Measurements from ENCODE around the gene INSL4.

INSL4 gene

GRCh38 chr9:5231212-5231611 is at the start of gene INSL4:
INSL4 (plus strand) TSS chr9:5231419; CDS start chr9:5231524, 105 bp downstream.
- no peak for DNase-seq

GRCh38 chr9:5184776-5185175 is 46.4 kb upstream of the INSL4 start:
- no peak for DNase-seq

GRCh38 chr9:5185220-5185840 is 45.9 kb upstream of the INSL4 start, which contains the start of gene INSL6:
INSL6 (minus strand) TSS chr9:5185639; CDS start chr9:5185602, 37 bp downstream.
- no peak for DNase-seq

GRCh38 chr9:5186416-5187169 is 44.6 kb upstream of the INSL4 start:
- peak; percentile 36 for DNase-seq

GRCh38 chr9:5188060-5188984 is 42.9 kb upstream of the INSL4 start:
- DNase-seq: no peak

GRCh38 chr9:5191985-5192384 is 39.2 kb upstream of the INSL4 start:
- DNase-seq: no peak

- no peak for DNase-seq
Observed at GRCh38 chr9:5193345-5193744, 37.9 kb upstream of the INSL4 start.

- DNase-seq: no peak
Observed at GRCh38 chr9:5195463-5195862, 35.8 kb upstream of the INSL4 start.

GRCh38 chr9:5205071-5205470 is 26.1 kb upstream of the INSL4 start:
- no peak for DNase-seq

GRCh38 chr9:5230554-5230953 is 665 bp upstream of the INSL4 start:
- DNase-seq: no peak

- no peak for DNase-seq
Observed at GRCh38 chr9:5263351-5264218, 32.4 kb downstream of the INSL4 start.

- DNase-seq: no peak
Observed at GRCh38 chr9:5264219-5264595, 33.0 kb downstream of the INSL4 start.

- no peak for DNase-seq
Observed at GRCh38 chr9:5265939-5266338, 34.7 kb downstream of the INSL4 start.

- no peak for DNase-seq
Observed at GRCh38 chr9:5269249-5269715, 38.1 kb downstream of the INSL4 start.

- DNase-seq: no peak
Observed at GRCh38 chr9:5274770-5275169, 43.6 kb downstream of the INSL4 start.

- DNase-seq: no peak
Observed at GRCh38 chr9:5278486-5278885, 47.3 kb downstream of the INSL4 start.

All from femur (tissue), 1 donor.